GM23248 (cell line): ENCODE data around the gene TMCC2.

Experiments used
- EZH2 ChIP-seq: fragments of 200-600 bp; sonication (generic); IDR thresholded peaks from 2 replicates; pipeline ENCODE4 v1.6.1; 2018; ENCODE audit warnings: antibody characterized with exemption, mild to moderate bottlenecking; ENCODE audit not compliant: insufficient read depth, poor library complexity, severe bottlenecking
- EZH2phosphoT487 ChIP-seq: fragments of 200-600 bp; sonication (generic); IDR thresholded peaks from 2 replicates; pipeline ENCODE4 v1.6.1; 2018; ENCODE audit warnings: antibody characterized with exemption, moderate library complexity, mild to moderate bottlenecking, low read depth; ENCODE audit not compliant: insufficient read depth

DNA sequence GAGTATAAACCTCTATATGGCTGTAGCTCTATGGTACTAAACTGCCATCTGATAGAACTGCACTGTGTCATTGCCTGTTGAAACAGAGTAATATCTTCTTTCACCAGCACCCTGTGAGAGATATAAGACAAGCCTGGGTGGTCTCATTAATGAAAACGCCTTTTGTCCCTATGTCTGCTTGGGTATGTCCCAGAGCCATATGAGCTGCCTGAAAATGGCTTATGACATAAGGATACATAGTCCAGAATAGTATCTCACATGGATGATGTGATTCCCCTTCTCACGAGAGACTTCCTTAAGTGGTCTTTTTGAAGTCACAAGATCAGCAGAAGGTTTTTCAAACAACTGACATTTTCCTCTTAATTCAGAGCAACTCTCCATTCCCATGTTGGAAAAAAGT is 7.3 kb upstream of the TMCC2 start:
- no peak for TF ChIP-seq EZH2
- no peak for TF ChIP-seq EZH2phosphoT487
